Tibial artery (tissue), 4 donors: Measurements from ENCODE around the gene TRIOBP.
A peak's percentile ranks its signal among the peaks of the same experiment; 100 is the strongest.

ENCODE experiments used
- DNase-seq, 2 donors: peaks; one replicate each; pipeline ENCODE4 v3.0.0-alpha.2; 2019
- H3K27ac ChIP-seq, 2 donors: fragments of 200-600 bp; sonication (generic) in 1 of 2; 1 replicate in 1 of 2; 2 replicates in 1 of 2; pipeline ENCODE4 v1.5.1; 2018 to 2019; ENCODE audit warnings: mild to moderate bottlenecking in 1 of 2
- H3K27me3 ChIP-seq, 2 donors: fragments of 200-600 bp; sonication (generic) in 1 of 2; one replicate each; pipeline versions ENCODE4 v1.5.1 to v1.6.0; 2016 to 2019
- H3K36me3 ChIP-seq, 3 donors: fragments of 200-600 bp; sonication (generic) in 2 of 3; one replicate each; pipeline ENCODE4 v1.5.1; 2016 to 2019; ENCODE audit warnings: mild to moderate bottlenecking in 2 of 3
- H3K4me1 ChIP-seq, 4 donors: fragments of 200-600 bp; sonication (generic) in 2 of 4; 1 replicate in 3 of 4; 2 replicates in 1 of 4; pipeline ENCODE4 v1.5.1; 2016 to 2019
- H3K4me3 ChIP-seq, 2 donors: fragments of 200-600 bp; sonication (generic) in 1 of 2; 1 replicate in 1 of 2; 2 replicates in 1 of 2; pipeline ENCODE4 v1.5.1; 2018 to 2019; ENCODE audit warnings: mild to moderate bottlenecking in 2 of 2
- H3K9me3 ChIP-seq, 3 donors: fragments of 200-600 bp; sonication (generic) in 1 of 3; one replicate each; pipeline ENCODE4 v1.5.1; 2016 to 2019
- intact Hi-C: fragments of 100-400 bp; cut with DNase I; formaldehyde crosslinking; loops from one replicate; pipeline ENCODE4 v1.15.0; 2023; ENCODE audit warnings: low total_unique reads
- TF ChIP-seq, protein P1 (sequence below), 2 experiments: fragments of 200-600 bp in 1 of 2; fragments of 450-650 bp in 1 of 2; IDR thresholded peaks; one replicate each; pipeline ENCODE4 v1.5.1; 2017 to 2019; ENCODE audit warnings: antibody characterized with exemption in 2 of 2, mild to moderate bottlenecking in 1 of 2, moderate library complexity in 1 of 2

Gene TRIOBP

DNA sequence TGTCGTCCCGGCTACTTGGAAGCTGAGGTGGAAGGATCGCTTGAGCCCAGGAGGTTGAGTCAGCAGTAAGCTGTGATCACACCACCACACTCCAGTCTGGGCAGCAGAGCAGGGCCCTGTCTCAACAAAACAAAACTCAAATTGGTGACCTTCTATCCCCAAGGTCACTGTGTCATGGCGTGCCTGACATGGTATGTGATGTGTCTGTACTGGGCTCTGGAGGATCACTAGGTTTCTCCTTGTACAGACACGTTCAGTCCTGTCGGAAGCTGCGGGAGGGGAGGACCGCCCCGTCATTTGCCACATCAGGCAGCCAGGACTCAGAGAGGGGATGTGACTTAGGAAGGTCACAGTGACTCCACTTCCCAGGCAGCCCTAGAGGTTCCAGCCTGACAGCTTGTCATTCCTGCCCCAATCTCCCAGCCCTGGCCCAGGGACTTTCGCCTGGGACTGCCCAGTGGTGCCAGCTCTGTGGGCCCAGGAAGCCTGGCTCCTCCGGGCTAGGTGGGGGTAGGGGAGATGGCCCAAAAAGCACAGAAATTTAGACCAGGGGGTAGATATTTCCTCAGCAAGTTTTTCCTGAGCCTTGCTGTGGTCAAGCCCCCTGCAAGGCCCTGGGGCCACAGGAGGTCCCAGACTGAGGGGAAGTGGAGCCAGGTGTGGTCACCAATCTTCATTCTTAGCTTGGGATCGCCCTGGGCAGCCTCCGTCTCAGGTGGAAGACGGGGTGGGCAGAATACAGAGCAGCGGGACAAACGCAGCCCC is 53.2 kb downstream of the TRIOBP start:
- no peak for DNase-seq
- TF ChIP-seq, protein P1, sequence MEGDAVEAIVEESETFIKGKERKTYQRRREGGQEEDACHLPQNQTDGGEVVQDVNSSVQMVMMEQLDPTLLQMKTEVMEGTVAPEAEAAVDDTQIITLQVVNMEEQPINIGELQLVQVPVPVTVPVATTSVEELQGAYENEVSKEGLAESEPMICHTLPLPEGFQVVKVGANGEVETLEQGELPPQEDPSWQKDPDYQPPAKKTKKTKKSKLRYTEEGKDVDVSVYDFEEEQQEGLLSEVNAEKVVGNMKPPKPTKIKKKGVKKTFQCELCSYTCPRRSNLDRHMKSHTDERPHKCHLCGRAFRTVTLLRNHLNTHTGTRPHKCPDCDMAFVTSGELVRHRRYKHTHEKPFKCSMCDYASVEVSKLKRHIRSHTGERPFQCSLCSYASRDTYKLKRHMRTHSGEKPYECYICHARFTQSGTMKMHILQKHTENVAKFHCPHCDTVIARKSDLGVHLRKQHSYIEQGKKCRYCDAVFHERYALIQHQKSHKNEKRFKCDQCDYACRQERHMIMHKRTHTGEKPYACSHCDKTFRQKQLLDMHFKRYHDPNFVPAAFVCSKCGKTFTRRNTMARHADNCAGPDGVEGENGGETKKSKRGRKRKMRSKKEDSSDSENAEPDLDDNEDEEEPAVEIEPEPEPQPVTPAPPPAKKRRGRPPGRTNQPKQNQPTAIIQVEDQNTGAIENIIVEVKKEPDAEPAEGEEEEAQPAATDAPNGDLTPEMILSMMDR (IDR thresholded peaks at IDR 0.05): no peak
- Histone ChIP-seq H3K9me3 (no peaks in the 10 kb centered on the region), H3K36me3 (peaks cover 0 to 12% (median 8%) of the 10 kb centered on the region in 3 donors), H3K4me3 (no peak overlapping the region), H3K4me1 (peaks cover 15 to 81% (median 70%) of the 10 kb centered on the region in 4 donors), H3K27ac (peak overlapping the region; percentile 76 to 87), H3K27me3 (no peaks in the 10 kb centered on the region)
- intact Hi-C loops: loop anchor here (10.0 kb wide), 1 partner anchor 65 kb away; the partner anchor contains the start of gene NOL12

DNA sequence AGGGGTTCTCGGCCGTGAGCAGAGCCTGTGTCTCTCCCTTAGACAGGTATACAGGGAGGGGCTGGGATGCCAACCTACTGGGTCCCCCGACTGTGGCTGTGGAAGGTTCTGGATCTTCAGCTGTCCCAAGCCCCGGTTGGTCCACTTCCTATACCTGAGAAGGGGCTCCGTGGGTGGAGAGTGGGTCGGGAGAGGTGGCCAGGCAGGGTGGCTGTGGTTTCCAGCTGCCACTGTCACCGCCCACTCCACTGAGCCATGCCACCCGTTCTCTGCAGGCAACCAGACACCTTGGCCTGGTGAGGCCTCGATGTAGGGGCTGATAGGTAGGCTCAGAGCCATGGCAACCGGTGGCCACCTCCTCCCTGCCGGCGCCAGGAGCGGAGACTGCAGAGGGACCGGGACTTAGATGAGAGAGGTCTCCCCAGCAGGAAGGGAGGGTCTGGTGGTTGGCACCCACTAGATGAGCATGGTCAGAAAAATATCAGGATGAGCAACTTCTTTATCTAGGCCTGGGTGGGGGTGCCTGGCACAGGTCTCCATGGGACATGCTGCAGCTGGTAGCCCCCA is 53.8 kb downstream of the TRIOBP start:
- DNase-seq: no peak
- H3K4me3 ChIP-seq: no peak overlapping the region
- H3K9me3 ChIP-seq: no peaks in the 10 kb centered on the region
- intact Hi-C loops: loop anchor here (10.0 kb wide), 1 partner anchor 66 kb away; the partner anchor contains the start of gene NOL12
- peaks cover 0 to 19% (median 15%) of the 10 kb centered on the region in 3 donors for H3K36me3 ChIP-seq
- TF ChIP-seq, protein P1 (IDR thresholded peaks at IDR 0.05): no peak
- H3K27me3 ChIP-seq: no peaks in the 10 kb centered on the region
- peaks cover 15 to 75% (median 66%) of the 10 kb centered on the region in 4 donors for H3K4me1 ChIP-seq
- H3K27ac ChIP-seq: peak overlapping the region; percentile 76 to 87

DNA sequence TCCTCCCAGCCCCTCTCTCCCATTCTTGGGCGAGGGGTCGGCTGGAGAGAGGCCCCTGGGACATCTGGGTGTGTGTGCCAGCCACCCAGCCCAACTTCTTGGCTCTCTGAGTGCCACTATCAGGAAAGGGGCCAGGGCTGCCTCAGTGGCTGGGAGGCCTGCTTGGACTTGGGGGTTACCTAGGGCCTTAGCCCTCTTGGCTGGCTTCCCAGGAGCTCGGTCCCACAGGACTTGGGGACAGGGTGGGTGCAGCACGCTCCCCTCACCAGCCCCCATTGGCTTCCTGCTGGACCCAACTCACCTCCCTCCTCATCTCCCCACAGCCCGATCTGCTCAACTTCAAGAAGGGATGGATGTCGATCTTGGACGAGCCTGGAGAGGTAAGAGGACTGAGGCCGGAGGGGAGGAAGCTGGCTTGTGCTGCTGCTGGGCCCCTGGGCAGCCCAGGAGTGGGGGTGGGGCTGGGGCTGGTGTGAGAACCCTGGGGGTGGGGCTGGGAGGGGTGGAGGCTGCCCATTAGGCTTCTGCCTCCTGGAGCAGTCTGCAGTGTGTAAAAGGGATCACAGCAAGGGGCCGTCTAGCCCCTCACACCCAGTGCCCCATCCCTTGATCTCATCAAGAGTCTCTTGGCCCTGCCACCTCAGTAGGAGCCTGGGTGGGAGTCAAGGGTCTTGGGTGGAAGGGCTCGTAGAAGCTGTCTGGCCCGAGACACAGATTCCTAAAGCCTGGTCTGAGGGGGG is 54.8 kb downstream of the TRIOBP start:
- DNase-seq: no peak
- intact Hi-C loops: loop anchor here (10.0 kb wide), 1 partner anchor 67 kb away; the partner anchor contains the start of gene NOL12

DNA sequence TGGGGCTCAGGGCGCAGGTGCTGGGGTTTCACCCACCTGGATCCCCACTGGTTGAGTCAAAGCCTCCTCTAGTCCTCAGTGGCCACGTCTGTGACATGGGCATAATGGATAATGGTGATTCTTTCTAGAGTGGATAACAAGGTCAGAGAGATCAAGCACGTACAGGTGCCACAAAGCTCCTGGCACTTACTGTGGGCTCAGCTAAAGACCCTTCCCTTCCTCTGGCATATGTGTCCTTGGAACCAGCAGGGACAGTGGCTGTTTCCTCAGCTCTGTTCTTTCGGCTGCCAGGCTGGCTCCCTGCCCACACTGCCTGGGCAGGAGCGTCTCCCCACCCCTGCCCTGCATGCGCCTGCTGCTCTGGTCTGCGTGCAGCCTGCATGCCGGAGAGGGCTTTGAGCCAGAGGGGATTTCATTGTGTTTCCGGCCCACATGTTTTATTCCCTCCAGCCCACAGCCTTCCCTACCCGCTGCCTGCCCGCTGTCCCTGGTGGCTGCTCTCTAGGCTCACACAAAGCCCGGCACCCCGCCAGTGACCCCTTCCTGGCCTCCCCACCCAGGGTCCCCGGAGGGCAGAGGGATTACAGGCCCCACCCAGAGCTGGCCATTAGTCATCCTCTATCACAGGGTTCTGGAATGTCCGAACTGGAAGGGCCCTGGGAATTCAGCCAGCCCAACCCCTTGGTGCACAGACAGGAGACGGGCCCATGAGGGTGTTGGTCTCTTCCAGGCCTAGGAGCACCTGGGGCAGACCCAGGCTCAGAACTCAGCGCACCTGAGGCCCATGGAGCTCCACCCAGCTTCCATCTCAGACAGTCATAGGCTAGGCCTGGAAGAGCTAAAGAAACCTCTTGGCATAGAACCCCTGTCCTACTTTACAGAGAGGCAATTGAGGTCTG is 55.6 kb downstream of the TRIOBP start:
- H3K27ac ChIP-seq: peak overlapping the region; percentile 76 to 87
- DNase-seq: peak; percentile 91 to 96
- peaks cover 11 to 36% (median 32%) of the 10 kb centered on the region in 3 donors for H3K36me3 ChIP-seq
- peak overlapping the region in 1 of 2 donors; percentile 5 for H3K4me3 ChIP-seq
- no peaks in the 10 kb centered on the region for H3K9me3 ChIP-seq
- H3K27me3 ChIP-seq: no peaks in the 10 kb centered on the region
- H3K4me1 ChIP-seq: peaks cover 15 to 70% (median 59%) of the 10 kb centered on the region in 4 donors
- TF ChIP-seq, protein P1 (IDR thresholded peaks at IDR 0.05): peak; percentile 14 to 30
- intact Hi-C loops: loop anchor here (10.0 kb wide), 1 partner anchor 68 kb away; the partner anchor contains the start of gene NOL12

More for the DNA sequence above, 54.8 kb downstream of the TRIOBP start:
- Histone ChIP-seq H3K9me3 (no peaks in the 10 kb centered on the region), H3K4me3 (peak overlapping the region in 1 of 2 donors; percentile 5), H3K4me1 (peaks cover 15 to 75% (median 66%) of the 10 kb centered on the region in 4 donors), H3K27me3 (no peaks in the 10 kb centered on the region), H3K36me3 (peaks cover 5 to 28% (median 24%) of the 10 kb centered on the region in 3 donors), H3K27ac (peak overlapping the region; percentile 76 to 87)
- TF ChIP-seq, protein P1 (IDR thresholded peaks at IDR 0.05): no peak
